Activated CD8-positive, alpha-beta memory T cell treated with anti-CD3 and anti-CD28 coated beads for 48 hours (primary cell): ENCODE results near the gene TAF1B.

Source experiments
- DNase-seq, 3 experiments: peaks; one replicate each; pipeline ENCODE4 v3.0.0-alpha.2; 2020; ENCODE audit warnings: low read depth in 2 of 3, low spot score in 2 of 3

TAF1B gene

DNA sequence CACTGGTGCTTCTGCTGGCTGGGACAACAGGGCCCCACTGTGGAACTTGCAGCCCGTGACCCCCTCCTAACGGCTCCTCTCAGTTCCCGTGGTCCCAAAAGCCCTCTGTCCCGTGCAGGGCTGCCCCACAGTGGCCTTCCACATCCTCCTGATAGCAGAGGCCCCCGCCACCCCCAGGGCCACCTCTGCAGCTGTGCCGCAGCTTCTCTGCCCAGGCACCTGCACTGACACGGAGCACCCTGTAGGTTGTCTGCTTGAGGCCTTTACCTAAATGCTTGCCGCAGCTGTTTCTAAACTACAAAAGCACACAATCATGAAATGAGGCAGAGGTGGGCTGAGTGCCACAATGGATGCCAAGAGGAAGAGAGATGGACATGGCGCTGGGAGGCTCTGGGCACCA lies 94.7 kb downstream of the TAF1B start:
- DNase-seq: no peak

DNA sequence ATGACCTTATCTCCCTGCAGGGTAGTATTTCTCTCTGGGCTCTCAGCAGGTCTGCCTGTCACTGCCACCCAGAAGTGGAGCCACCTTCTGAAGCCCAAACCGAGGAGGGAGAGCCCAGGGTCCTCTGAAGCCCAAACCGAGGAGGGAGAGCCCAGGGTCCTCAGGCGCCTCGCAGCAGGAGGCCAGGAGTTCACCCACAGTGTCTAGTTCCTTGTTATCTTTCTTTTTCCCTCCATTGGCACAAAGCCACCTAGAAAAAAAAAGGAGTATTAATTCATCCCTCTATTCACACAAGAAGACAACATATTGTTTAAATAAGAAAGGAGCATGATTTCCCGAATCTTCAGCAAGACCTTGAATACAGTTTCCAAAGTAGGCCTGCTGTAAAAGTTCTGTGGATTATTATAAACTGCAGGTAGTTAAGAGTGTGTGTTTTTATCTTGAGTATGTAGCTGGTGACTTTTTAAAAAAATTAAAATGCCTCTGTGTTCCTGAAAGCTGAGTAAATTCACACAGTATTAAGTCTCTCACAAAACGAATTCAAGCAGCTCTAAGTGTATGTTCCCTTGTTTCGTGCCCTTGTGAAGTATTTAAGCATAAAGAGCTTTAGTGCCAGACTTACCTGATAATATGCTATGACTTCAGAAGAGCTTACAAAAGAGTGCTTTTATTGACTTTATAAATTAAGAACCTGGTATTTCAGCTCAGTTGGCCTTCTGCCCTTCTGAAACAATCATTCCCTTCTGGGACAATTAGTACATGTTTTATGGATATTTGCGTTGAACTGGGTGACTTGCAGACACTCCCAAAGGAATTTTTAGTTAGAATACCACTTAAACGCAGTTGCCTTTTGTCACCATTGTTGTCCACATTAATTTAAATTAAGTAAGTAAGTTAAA lies 96.6 kb downstream of the TAF1B start:
- DNase-seq: no peak

DNA sequence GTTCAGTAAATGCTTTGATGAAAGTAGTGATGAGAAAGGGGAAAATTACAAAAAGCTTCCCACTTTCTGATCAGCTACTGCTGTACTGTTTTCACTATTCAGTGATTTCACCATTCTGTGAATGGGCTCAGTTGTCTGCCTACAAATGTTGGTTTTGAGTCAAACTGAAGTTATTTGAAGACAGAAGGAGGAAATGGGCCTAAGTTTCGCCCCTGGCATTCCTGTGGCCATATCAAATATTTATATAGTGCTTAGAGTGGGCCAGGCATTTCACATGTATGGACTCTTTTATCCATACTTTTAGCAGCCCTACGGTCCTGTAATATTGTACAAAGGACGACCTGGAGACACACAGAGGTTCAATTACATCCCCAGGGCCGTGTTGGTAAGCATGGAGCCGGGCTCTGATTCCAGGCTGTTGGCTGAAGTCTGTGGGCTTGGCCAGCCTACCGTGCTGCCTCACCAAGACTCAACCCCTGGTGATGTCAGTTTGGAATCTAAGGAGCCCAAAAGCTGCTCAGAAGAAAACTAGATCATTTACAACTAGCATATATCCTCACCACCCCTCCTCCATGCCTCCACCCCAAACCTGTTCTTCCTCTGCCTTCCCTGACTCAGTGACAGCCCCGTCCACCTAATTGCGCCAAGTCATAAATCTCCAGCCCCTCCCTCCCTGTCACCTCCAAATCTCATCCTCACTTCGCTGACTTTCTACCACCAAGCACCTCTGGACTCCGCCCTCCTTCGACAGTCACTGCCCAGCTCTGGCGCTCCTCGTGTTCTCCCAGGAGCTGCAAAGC lies 98.1 kb downstream of the TAF1B start:
- DNase-seq: no peak

DNA sequence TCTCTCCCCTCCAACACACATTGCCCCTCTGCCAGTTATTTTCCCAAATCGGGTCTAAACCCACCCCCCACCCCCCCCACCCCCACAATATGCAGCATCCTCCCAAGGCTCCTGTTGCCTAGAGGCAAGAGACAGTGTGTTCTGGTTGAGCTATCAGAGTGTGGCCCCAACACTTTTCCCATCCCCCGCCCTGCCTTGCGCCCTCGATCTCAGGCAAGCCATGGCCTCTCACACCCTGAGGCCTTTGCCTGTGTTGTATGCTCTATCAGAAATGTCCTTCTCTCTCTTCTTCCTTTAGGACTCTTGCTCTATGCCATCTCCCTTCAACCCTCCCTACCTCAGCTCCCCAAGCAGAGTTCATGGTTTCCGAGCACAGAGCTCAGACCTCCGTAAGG lies 98.7 kb downstream of the TAF1B start:
- DNase-seq: no peak

DNA sequence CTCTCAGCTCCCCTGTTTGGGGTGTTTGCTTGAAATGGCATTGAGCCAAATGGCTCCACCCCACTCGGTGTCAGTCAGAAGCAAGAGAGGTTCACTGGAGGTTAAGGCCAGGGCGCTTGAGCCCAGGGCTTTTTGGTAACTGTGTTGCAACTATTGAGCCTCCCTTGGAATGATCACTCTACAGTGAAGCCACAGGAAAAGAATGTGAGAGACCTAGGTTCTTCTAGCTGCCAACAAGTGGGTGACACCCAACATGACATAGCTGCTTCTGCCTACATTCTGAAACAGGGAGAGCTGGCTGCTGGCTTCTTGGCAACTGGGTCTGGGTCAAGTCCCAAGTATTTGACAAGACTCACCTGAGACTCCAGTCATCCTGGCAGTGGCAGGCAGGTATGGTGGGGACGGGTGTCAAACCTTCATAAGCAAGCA lies 101.1 kb downstream of the TAF1B start:
- no peak for DNase-seq

DNA sequence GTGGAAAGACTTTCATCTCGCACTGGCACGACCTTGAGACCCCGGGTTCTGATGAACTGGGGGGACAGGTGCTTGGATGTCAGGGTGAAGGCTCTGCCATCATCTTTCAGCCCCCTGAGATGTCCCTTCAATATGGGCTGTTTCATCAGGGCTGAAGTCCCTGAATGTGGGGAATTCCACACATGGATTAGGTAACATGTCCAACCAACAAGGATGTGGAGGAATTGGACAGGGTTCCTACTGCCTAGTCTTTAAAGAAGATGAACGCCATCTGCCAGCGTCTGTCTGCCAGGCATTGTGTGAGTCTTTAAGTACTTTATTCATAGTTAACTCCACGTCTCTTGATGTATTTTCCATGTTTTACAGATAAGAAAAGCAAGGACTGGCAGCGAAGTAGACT lies 102.3 kb downstream of the TAF1B start:
- DNase-seq: no peak

DNA sequence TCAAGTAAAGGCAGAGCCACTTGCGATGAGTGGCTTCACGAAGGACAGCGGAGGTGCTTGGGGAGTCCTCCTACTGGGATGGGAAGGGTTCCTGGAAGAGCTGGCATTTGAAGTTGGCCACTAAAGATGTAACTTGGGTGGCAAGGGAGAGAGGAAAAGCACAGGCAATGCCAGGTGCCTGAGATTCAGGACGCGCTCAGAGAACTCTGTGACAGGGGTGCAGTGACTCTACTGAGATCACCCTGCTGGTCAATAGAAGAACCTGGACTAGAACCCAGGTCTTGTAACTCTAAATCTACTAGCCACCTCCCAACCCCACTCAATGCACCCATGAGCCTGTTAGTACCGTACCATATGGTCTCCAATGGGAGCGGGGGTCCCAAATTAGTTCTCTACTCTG lies 102.8 kb downstream of the TAF1B start:
- DNase-seq: no peak

DNA sequence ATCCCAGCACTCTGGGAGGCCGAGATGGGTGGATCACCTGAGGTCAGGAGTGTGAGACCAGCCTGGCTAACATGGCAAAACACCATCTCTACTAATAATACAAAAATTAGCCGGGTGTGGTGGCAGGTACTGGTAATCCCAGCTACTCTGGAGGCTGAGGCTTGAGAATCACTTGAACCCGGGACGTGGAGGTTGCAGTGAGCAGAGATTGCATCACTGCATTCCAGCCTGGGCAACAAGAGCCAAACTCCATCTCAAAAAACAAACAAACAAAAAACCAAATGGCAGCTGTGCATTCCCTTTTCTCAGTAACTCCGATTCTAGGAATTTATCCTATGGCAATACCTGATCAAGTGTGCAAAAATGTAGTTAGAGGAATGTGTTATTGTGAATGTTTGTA lies 103.5 kb downstream of the TAF1B start:
- no peak for DNase-seq

DNA sequence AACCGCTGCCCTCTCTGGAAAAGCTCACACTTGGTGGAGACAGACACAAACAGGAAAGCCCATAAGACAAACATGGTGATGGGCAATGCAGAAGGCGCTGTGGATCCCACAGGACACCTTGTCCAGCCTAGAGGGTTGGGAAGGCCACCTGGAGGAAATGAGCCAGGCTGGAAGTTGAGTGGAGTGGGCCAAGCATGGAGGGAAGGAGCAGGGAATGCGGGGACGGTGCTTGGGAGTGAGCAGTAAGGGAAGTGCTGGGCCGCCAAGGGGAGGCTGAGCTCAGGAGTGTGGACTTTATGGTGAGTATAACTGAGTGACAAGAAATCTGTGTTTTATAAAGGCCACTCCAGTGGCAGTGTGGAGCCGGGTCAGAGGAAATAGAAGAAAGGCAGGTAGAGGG lies 105.4 kb downstream of the TAF1B start:
- DNase-seq: no peak

DNA sequence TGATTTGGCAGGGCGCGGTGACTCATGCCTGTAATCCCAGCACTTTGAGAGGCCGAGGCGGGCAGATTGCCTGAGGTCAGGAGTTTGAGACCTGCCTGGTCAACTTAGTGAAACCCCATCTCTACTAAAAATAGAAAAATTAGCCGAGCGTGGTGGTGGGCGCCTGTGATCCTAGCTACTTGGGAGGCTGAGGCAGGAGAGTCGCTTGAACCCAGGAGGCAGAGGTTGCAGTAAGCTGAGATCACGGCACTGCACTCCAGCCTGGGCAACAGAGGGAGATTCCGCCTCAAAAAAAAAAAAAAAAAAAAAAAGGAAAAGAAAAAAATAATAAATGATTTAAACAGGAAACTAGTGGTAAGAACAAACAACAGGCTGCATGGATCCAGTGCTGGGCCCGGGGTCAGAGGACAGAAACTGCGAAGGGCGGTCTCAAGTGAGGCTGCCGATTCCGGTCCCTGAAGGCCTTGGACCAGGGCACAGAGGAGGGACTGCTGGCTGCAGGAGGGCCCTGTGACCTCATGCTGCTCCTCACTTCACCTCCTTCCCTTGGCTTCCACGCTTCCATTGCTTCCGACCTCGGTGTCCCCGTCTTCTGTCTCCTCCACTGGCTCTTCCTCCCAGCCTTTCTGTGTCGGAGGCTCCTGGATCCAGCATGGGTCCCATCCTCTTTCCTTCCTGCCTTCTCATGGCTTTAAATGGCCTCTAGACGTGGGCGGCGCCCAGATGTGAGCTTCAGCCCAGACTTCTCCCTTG lies 106.1 kb downstream of the TAF1B start:
- no peak for DNase-seq

DNA sequence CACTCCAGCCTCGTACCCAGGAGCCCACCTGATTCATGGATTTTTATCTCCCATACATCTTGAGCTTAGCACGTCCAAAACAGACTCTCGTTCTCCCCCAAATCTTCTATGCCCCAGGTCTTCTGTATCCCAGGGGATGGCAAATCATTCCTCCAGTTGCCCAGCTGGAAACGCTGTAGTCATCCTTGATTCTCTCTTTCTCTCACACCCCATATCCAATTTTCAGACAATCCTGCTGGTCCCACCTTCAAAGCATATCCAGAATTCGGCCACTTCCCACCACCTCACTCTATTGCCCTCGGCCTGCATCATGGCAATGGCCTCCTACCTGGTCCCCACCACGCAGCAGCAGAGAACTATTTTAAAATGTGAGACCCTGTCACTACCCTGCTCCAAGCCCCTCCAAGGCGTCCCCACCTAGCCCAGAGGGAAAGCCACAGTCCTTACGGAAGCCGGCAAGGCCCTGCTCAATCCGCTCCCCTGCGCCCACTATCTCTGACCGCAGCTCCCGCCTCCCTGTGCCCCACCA lies 106.8 kb downstream of the TAF1B start:
- DNase-seq: no peak

DNA sequence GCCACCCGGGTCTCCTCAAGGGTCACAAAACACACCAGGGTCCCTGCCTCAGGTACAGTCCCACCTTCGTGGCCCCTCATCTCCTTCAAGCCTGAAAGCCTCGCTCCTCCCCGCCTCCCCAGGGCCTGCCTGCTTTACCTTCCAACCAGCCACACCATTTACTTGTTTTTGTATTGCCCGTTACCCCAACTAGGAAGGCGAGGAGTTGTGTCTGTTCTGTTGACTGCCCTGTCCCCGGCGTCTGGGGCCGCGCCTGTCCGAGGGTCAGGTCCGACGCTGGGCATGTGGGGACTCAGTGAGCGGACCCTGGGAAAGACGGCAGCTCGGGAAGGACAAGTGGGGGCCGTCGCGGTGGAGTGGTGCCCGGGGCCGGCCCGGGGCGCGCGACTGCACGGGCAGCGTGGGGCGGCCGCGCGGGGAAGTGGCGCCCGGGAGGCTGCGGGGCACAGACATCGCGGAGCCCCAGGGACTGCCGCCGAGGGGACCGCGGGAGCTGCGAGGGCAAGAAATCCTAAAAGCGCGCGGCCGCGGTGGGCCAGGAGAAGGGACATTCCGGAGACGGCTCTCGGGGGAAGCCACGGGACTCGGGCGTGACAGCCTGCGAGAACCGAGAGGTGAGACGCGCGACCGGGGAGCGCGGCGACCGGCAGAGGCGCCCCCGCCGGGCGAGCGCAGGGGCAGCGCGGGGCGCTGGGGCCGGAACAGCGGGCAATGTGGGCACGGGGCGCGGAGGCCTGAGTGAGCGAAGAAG lies 107.4 kb downstream of the TAF1B start:
- peak in 1 of 3 experiments; percentile 9 for DNase-seq

DNA sequence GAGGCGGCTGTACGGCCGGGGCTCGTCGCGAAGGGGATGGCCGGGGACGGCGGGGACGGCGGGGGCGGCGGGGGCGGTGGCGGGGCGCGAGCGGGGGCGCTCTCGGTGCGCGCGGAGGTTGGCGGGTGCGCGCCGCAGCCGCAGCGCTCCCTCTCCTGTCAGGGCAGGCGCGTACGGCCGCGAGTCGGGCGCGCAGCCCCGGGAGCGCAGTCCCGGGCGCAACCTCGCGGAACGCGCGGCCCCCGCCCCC lies 107.9 kb downstream of the TAF1B start:
- DNase-seq: no peak

DNA sequence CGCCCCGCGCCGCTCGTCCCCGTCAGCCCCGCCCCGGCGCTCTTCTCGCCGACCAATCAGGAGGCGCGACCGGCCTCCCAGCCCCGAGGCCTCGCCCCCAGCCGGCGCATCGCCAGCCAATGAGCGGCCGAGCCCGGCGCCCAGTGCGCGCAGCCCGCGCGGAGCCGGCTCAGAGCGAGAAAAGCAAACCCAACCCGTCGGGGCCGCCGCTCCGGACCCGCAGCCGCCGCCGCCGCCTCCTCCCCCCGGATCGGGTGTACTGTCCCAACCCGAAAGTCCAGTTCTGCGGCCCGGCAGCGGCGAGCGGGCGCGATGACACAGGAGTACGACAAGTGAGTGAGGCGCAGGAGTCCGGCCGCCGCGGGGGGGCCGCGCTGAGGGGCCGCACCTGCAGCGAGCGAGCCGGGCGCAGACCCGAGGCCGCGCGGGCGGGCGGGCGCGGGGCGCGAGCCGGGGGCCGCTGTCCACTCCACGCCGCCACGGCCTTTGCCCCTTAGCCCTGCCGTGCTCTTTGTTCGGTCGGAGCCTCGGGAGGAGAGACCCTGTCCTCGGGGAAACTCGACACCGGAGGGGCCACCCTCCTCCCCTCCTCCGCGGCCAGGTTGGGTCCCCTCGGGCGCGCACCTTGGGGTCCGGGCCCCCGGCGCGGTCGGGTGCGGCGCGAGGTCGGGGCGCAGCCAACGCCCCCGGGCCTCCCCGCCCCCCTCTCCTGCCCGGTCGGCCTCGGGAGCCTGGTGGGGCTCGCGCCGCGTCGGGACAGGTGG lies 108.4 kb downstream of the TAF1B start, which contains the start of gene GRHL1:
Gene GRHL1, plus strand, starts transcription at position 172 of the 764 bp plus-strand sequence. Its CDS starts 141 bp downstream, at position 313.
- peak; percentile 68 to 85 (median 69) for DNase-seq

DNA sequence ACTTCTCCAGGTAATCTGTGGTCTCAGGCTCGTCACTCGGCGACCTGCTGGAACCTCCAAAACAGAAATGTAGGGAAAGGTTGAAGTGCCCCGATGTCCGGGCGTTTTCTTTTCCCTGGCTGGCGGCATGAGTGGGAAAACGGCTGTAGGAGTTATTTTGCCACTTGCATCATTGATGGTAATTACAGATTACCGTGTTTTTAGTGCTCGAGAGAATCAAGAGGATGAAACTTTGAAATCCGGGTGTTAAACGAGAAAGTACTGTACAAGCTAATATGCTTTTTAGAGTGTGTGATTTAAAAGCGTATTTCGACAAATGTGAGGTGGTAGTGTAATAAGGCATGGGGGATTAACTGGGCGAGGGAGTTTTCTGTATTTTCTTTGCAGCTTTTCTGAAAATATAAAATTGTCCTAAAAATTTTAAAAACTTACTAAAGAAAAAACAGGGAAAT lies 109.0 kb downstream of the TAF1B start:
- DNase-seq: no peak

DNA sequence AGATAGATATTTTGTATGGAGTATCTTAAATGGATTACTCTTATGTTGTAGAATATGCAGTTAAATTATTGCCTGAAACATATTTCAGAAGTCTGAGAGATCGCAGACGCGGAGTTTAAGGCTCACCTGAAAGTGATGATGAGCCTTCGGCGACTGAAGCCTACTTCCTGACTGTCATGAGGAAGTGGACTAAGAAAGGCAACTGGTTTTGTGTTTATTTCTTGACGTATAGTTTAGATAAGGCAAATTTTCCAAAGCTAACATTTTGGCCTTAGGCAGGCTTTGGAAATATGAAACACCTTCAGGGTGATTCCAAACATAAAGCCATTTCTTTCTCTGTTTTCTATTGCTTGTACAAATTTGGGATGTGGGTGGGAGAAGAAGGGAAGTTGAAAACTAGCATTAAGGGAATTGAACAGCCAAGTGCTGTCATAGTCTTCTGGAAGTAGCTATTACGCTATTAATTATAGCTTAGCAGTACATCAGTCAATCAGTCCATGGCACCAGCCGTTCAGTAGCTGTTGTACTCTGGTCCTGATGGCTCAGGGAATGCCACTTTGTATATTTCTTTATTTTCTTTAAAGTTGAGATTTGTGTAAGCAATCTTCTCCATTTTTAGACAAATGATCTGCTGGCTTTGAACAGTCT lies 109.7 kb downstream of the TAF1B start:
- DNase-seq: no peak

DNA sequence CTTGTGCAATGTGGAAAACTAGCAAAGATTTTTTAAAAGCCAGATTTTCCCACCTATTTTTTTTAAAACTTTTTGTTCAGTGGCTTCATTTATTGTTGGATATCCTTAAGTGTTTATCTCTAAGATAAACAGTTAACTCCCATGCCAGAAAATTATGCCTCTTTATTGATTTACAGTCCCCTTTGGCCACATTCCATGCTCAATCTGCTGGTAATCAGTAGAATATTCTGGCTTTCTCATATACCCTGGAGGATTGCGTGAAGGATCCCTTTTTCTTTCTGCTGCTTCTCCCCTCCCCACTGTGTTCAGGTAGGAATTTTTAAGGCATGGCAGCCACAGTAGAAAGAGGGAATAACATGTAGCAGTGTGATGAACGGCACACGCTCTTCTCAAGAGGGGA lies 110.9 kb downstream of the TAF1B start:
- no peak for DNase-seq

DNA sequence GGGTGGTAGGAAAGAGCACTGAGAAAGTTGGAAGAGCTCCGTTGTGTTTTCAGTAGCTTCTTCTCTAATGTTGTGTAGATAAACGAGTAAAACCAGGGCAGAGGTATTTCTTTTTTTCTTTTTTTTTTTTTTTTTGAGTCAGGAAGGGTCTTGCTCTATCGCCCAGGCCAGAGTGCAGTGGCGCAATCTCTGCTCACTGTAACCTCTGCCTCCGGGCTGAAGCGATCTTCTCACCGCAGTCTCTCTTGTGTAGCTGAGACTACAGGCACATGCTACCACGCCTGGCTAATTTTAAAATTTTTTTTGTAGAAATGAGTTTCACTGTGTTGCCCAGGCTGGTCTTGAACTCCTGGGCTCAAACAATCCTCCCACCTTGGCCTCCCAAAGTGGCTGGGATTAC lies 114.8 kb downstream of the TAF1B start:
- DNase-seq: no peak

DNA sequence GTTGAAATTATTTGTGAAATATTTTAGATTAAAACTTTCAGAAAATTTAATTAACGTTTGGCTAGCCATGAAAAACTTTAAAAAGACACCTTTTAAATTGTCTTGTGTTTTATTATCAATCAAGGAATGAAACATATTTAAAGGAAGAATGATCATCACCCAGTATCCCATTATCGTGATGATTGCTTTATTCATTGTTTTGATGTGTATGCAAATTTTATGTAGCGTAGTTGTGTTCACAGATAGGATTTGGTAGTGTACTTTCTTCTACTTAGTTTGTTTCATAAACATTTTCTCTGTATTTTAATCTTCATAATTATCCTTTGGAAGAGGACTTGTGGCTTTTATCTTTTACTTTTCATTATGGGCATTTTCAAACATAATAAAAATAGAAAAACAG lies 116.0 kb downstream of the TAF1B start:
- DNase-seq: no peak
